GM23338 (cell line): ENCODE results near the gene CTNNAL1. TPM values are rescaled to one million over a fixed set of nuclear protein-coding genes. Genes with fewer than 3 reads are reported as not detected.

Source experiments
- ATAC-seq: fragments of 200-7000 bp; cut with Tn5 transposase; 3 replicates; pipeline ENCODE4 v1.9.1; 2020
- DNase-seq: peaks from one replicate; pipeline ENCODE4 v3.0.0-alpha.2; 2015; ENCODE audit warnings: low spot score
- H2AFZ ChIP-seq: fragments of 200-600 bp; sonication (generic); 2 replicates; pipeline ENCODE4 v1.8.0; 2016; ENCODE audit warnings: antibody characterized with exemption, mild to moderate bottlenecking, moderate library complexity
- H3F3A ChIP-seq: fragments of 200-600 bp; sonication (generic); replicated peaks from 2 replicates; pipeline ENCODE4 v1.8.0; 2017; ENCODE audit warnings: antibody characterized with exemption, mixed run types, low read depth
- H3K27ac ChIP-seq: fragments of 200-600 bp; sonication (generic); 2 replicates; pipeline ENCODE4 v1.6.1; 2016; ENCODE audit warnings: low read depth
- H3K27me3 ChIP-seq: fragments of 200-600 bp; sonication (generic); 2 replicates; pipeline ENCODE4 v1.8.0; 2016; ENCODE audit warnings: mild to moderate bottlenecking, mixed run types, moderate library complexity; ENCODE audit not compliant: insufficient read depth
- H3K36me3 ChIP-seq: fragments of 200-600 bp; sonication (generic); 2 replicates; pipeline ENCODE4 v1.8.0; 2016; ENCODE audit warnings: mild to moderate bottlenecking; ENCODE audit not compliant: insufficient read depth
- H3K4me1 ChIP-seq: fragments of 200-600 bp; sonication (generic); 2 replicates; pipeline ENCODE4 v1.8.0; 2016; ENCODE audit warnings: mild to moderate bottlenecking, moderate library complexity; ENCODE audit not compliant: insufficient read depth
- H3K4me2 ChIP-seq: fragments of 200-600 bp; sonication (generic); 2 replicates; pipeline ENCODE4 v1.7.1; 2017; ENCODE audit warnings: mixed run types
- H3K4me3 ChIP-seq: fragments of 200-600 bp; sonication (generic); 2 replicates; pipeline ENCODE4 v1.6.1; 2016; ENCODE audit warnings: mixed run types
- H3K79me2 ChIP-seq: fragments of 200-600 bp; sonication (generic); replicated peaks from 2 replicates; pipeline ENCODE4 v1.8.0; 2017; ENCODE audit warnings: mild to moderate bottlenecking; ENCODE audit not compliant: insufficient read depth
- H3K9me2 ChIP-seq: fragments of 200-600 bp; sonication (generic); 2 replicates; pipeline ENCODE4 v1.8.0; 2017; ENCODE audit not compliant: insufficient read depth
- H4K20me1 ChIP-seq: fragments of 200-600 bp; sonication (generic); replicated peaks from 2 replicates; pipeline ENCODE4 v1.8.0; 2017; ENCODE audit warnings: mild to moderate bottlenecking; ENCODE audit not compliant: insufficient read depth
- H3K27ac Mint-ChIP-seq: 2 replicates; pipeline ENCODE4 v1.8.0; 2020; ENCODE audit warnings: inconsistent platforms, mild to moderate bottlenecking, moderate library complexity, mixed read lengths
- H3K27me3 Mint-ChIP-seq: 3 replicates; pipeline ENCODE4 v1.8.0; 2022; ENCODE audit warnings: low read depth, mild to moderate bottlenecking, moderate library complexity, mixed read lengths, inconsistent platforms; ENCODE audit not compliant: insufficient read depth, poor library complexity
- H3K36me3 Mint-ChIP-seq: 3 replicates; pipeline ENCODE4 v1.8.0; 2021; ENCODE audit warnings: low read depth, mild to moderate bottlenecking, inconsistent platforms, moderate library complexity, mixed read lengths
- H3K4me1 Mint-ChIP-seq: 3 replicates; pipeline ENCODE4 v1.8.0; 2020; ENCODE audit warnings: mild to moderate bottlenecking, inconsistent platforms, mixed read lengths
- H3K4me3 Mint-ChIP-seq: 3 replicates; pipeline ENCODE4 v1.8.0; 2021; ENCODE audit warnings: moderate library complexity, mild to moderate bottlenecking, inconsistent platforms, mixed read lengths
- H3K9me3 Mint-ChIP-seq: 3 replicates; pipeline ENCODE4 v1.8.0; 2020; ENCODE audit warnings: moderate library complexity, mild to moderate bottlenecking, inconsistent platforms, mixed read lengths
- CREB1 ChIP-seq: fragments of 250-450 bp; sonication (Bioruptor Pico); IDR thresholded peaks from 2 replicates; pipeline ENCODE4 v1.5.0; 2020; ENCODE audit warnings: low read depth, mild to moderate bottlenecking, moderate library complexity
- ETS1 ChIP-seq: IDR thresholded peaks from 2 replicates; pipeline ENCODE4 v1.6.1; 2016; ENCODE audit warnings: antibody characterized with exemption
- EZH2 ChIP-seq: fragments of 200-600 bp; sonication (generic); IDR thresholded peaks from one replicate; pipeline ENCODE4 v1.8.0; 2017; ENCODE audit warnings: antibody characterized with exemption, mild to moderate bottlenecking, low read depth; ENCODE audit not compliant: unreplicated experiment
- EZH2phosphoT487 ChIP-seq: fragments of 200-600 bp; sonication (generic); IDR thresholded peaks from one replicate; pipeline ENCODE4 v1.8.1; 2018; ENCODE audit warnings: antibody characterized with exemption; ENCODE audit not compliant: unreplicated experiment
- JUNB ChIP-seq: IDR thresholded peaks from one replicate; pipeline ENCODE4 v1.6.1; 2016; ENCODE audit warnings: antibody characterized with exemption; ENCODE audit not compliant: unreplicated experiment
- NANOG ChIP-seq: IDR thresholded peaks from 2 replicates; pipeline ENCODE4 v1.6.1; 2016; ENCODE audit warnings: antibody characterized with exemption, borderline replicate concordance
- POLR2AphosphoS5 ChIP-seq: IDR thresholded peaks from 2 replicates; pipeline ENCODE4 v1.6.1; 2016; ENCODE audit warnings: antibody characterized with exemption, low read depth
- STAT1 ChIP-seq: IDR thresholded peaks from one replicate; pipeline ENCODE4 v1.6.1; 2016; ENCODE audit warnings: antibody characterized with exemption; ENCODE audit not compliant: unreplicated experiment
- ZNF114 ChIP-seq: fragments of 250-450 bp; sonication (Bioruptor Pico); IDR thresholded peaks from 2 replicates; pipeline ENCODE4 v1.5.0; 2020; ENCODE audit warnings: mild to moderate bottlenecking, moderate library complexity
- ZNF331 ChIP-seq: fragments of 250-450 bp; sonication (Bioruptor Pico); IDR thresholded peaks from 2 replicates; pipeline ENCODE4 v1.5.0; 2020; ENCODE audit warnings: low read depth, mild to moderate bottlenecking, moderate library complexity
- ZNF462 ChIP-seq: fragments of 250-450 bp; sonication (Bioruptor Pico); IDR thresholded peaks from 2 replicates; pipeline ENCODE4 v1.5.0; 2020; ENCODE audit warnings: mild to moderate bottlenecking, moderate library complexity
- polyA plus RNA-seq: library from polyadenylated mRNA; unstranded; fragments of >200 nt; fragmentation: Nextera tagmentation; extraction: Ambion mirVana; gene quantifications from 2 replicates; pipeline ENCODE4 v1.2.1, GENCODE V29; 2016
- total RNA-seq: library from RNA; depleted of rRNA; stranded (reverse); fragments of >200 nt; shearing (Covaris generic); gene quantifications from 2 replicates; pipeline ENCODE4 v1.2.3, GENCODE V29; 2014
- TF ChIP-seq, protein P1 (sequence below): IDR thresholded peaks from one replicate; pipeline ENCODE4 v1.6.1; 2018; ENCODE audit warnings: antibody characterized with exemption; ENCODE audit not compliant: unreplicated experiment
- TF ChIP-seq, protein P2 (sequence below), 2 experiments: fragments of 200-600 bp in 1 of 2; sonication (generic) in 1 of 2; conservative IDR thresholded peaks; 2 replicates each; pipeline versions ENCODE4 v1.5.1 to v1.6.1; 2016 to 2017; ENCODE audit warnings: antibody characterized with exemption in 2 of 2, low read depth in 2 of 2, mild to moderate bottlenecking in 2 of 2, moderate library complexity in 1 of 2

The CTNNAL1 gene
- total and polyA plus RNA-seq, 2 experiments from 2014 or later: 63.0 to 211 TPM

GRCh38 chr9:108897324-108898096, 115.8 kb downstream of the CTNNAL1 start:
- Mint-ChIP-seq H3K27me3 (no peaks in the 10 kb centered on the region), H3K9me3 (no peaks in the 10 kb centered on the region), H3K36me3 (peaks cover 59% of the 10 kb centered on the region), H3K4me1 (no peaks in the 10 kb centered on the region), H3K4me3 (no peak overlapping the region), H3K27ac (no peak overlapping the region)
- ATAC-seq (no peak), DNase-seq (no peak)
- H3K4me1 ChIP-seq: no peaks in the 10 kb centered on the region
- H3K9me2 ChIP-seq: no peaks in the 10 kb centered on the region
- H3K4me3 ChIP-seq: no peak overlapping the region
- H3K36me3 ChIP-seq: peaks cover 52% of the 10 kb centered on the region
- no peak for TF ChIP-seq ZNF462
- no peak for TF ChIP-seq EZH2
- TF ChIP-seq POLR2AphosphoS5: no peak
- no peak for TF ChIP-seq ZNF114 (CRISPR knock-in tag)
- no peak for TF ChIP-seq ZNF331 (CRISPR knock-in tag)
- no peak for TF ChIP-seq JUNB
- TF ChIP-seq, protein P1, sequence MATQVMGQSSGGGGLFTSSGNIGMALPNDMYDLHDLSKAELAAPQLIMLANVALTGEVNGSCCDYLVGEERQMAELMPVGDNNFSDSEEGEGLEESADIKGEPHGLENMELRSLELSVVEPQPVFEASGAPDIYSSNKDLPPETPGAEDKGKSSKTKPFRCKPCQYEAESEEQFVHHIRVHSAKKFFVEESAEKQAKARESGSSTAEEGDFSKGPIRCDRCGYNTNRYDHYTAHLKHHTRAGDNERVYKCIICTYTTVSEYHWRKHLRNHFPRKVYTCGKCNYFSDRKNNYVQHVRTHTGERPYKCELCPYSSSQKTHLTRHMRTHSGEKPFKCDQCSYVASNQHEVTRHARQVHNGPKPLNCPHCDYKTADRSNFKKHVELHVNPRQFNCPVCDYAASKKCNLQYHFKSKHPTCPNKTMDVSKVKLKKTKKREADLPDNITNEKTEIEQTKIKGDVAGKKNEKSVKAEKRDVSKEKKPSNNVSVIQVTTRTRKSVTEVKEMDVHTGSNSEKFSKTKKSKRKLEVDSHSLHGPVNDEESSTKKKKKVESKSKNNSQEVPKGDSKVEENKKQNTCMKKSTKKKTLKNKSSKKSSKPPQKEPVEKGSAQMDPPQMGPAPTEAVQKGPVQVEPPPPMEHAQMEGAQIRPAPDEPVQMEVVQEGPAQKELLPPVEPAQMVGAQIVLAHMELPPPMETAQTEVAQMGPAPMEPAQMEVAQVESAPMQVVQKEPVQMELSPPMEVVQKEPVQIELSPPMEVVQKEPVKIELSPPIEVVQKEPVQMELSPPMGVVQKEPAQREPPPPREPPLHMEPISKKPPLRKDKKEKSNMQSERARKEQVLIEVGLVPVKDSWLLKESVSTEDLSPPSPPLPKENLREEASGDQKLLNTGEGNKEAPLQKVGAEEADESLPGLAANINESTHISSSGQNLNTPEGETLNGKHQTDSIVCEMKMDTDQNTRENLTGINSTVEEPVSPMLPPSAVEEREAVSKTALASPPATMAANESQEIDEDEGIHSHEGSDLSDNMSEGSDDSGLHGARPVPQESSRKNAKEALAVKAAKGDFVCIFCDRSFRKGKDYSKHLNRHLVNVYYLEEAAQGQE: no peak
- TF ChIP-seq CREB1 (CRISPR knock-in tag): no peak
- TF ChIP-seq STAT1: no peak
- TF ChIP-seq NANOG: no peak
- no peak for TF ChIP-seq EZH2phosphoT487
- TF ChIP-seq ETS1: no peak
- TF ChIP-seq, protein P2, sequence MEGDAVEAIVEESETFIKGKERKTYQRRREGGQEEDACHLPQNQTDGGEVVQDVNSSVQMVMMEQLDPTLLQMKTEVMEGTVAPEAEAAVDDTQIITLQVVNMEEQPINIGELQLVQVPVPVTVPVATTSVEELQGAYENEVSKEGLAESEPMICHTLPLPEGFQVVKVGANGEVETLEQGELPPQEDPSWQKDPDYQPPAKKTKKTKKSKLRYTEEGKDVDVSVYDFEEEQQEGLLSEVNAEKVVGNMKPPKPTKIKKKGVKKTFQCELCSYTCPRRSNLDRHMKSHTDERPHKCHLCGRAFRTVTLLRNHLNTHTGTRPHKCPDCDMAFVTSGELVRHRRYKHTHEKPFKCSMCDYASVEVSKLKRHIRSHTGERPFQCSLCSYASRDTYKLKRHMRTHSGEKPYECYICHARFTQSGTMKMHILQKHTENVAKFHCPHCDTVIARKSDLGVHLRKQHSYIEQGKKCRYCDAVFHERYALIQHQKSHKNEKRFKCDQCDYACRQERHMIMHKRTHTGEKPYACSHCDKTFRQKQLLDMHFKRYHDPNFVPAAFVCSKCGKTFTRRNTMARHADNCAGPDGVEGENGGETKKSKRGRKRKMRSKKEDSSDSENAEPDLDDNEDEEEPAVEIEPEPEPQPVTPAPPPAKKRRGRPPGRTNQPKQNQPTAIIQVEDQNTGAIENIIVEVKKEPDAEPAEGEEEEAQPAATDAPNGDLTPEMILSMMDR (conservative IDR thresholded peaks at IDR 0.05; ENCODE audit: low read depth in 2 of 2): no peak
- H3K27me3 ChIP-seq: no peaks in the 10 kb centered on the region
- no peaks in the 10 kb centered on the region; the same call in none of the 2 replicates for H4K20me1 ChIP-seq
- no peak overlapping the region for H3K4me2 ChIP-seq
- no peaks in the 10 kb centered on the region for H3F3A ChIP-seq
- no peak overlapping the region for H3K27ac ChIP-seq
- H3K79me2 ChIP-seq: no peaks in the 10 kb centered on the region
- H2AFZ ChIP-seq: no peak overlapping the region
